Erythroblast (primary cell): Measurements from ENCODE around the gene USP5.

ENCODE experiments used
- GATA1 ChIP-seq: IDR thresholded peaks from 2 replicates; pipeline ENCODE4 v1.6.1; 2011; ENCODE audit warnings: low read depth, mild to moderate bottlenecking, control low read depth, low read length, moderate library complexity
- POLR2A ChIP-seq: IDR thresholded peaks from 2 replicates; pipeline ENCODE4 v1.6.1; 2011; ENCODE audit warnings: mild to moderate bottlenecking, low read length

DNA sequence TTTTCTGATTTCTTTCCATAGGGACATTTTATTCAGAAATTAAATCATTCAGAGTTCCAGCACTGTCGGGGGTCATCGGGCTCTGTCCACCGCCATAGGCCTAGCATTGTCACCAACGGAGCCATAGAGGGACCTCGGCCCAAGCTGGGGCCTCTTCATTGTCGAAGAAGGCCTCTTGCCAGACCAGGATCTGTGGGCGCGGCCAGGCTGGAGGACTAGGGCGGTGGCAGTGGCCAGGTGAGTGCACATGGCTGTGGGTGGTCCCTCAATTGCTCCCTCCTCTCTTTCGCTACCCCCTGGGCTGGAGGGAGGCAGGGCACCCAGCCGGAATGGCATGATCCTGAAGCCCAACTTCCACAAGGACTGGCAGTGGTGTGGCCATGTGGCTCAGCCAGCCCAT is 31.7 kb downstream of the USP5 start:
- TF ChIP-seq POLR2A (no peak), GATA1 (no peak)
